MCF 10A (cell line): ENCODE measurements around the gene ANKZF1. TPM values are rescaled to one million over a fixed set of nuclear protein-coding genes. Genes with fewer than 3 reads are reported as not detected.
A peak's percentile ranks its signal among the peaks of the same experiment; 100 is the strongest.

Experiments
- BruUV-seq: library from RNA; stranded (reverse); fragments of 400-500 nt; replicated peaks from 2 replicates; lab custom pipeline; 2021; lab: Mats Ljungman, UMichigan
- CTCF ChIA-PET: fragments of 300-600 bp; sonication (Branson Sonifier 250); formaldehyde crosslinking; extraction: SDS; loops from one replicate; lab custom pipeline; 2021; ENCODE audit warnings: antibody characterized with exemption, inconsistent platforms; lab: Yijun Ruan, JAX
- POLR2A ChIA-PET: fragments of 300-600, 350-650 bp; sonication (Branson Sonifier 250); formaldehyde crosslinking; extraction: SDS; loops from one replicate; lab custom pipeline; 2020; ENCODE audit warnings: antibody characterized with exemption, inconsistent platforms; lab: Yijun Ruan, JAX
- DNase-seq: peaks from one replicate; pipeline ENCODE4 v3.0.0-alpha.2; 2018; ENCODE audit not compliant: unreplicated experiment
- H3K27ac Mint-ChIP-seq: one replicate; pipeline ENCODE4 v1.8.0; 2022; ENCODE audit warnings: mild to moderate bottlenecking, low read depth, mixed read lengths; ENCODE audit not compliant: unreplicated experiment
- H3K27me3 Mint-ChIP-seq: one replicate; pipeline ENCODE4 v1.8.0; 2022; ENCODE audit warnings: mixed read lengths; ENCODE audit not compliant: insufficient read depth, unreplicated experiment
- H3K36me3 Mint-ChIP-seq: one replicate; pipeline ENCODE4 v1.8.0; 2022; ENCODE audit warnings: mild to moderate bottlenecking, moderate library complexity, mixed read lengths; ENCODE audit not compliant: insufficient read depth, unreplicated experiment
- H3K4me1 Mint-ChIP-seq: one replicate; pipeline ENCODE4 v1.8.0; 2022; ENCODE audit warnings: mixed read lengths; ENCODE audit not compliant: insufficient read depth, unreplicated experiment
- H3K4me3 Mint-ChIP-seq: one replicate; pipeline ENCODE4 v1.8.0; 2022; ENCODE audit warnings: mild to moderate bottlenecking, moderate library complexity, mixed read lengths; ENCODE audit not compliant: unreplicated experiment
- H3K9me3 Mint-ChIP-seq: one replicate; pipeline ENCODE4 v1.8.0; 2022; ENCODE audit warnings: mixed read lengths; ENCODE audit not compliant: unreplicated experiment
- intact Hi-C: fragments of 100-400 bp; cut with micrococcal nuclease; formaldehyde crosslinking; loops from 2 replicates; pipeline ENCODE4 v1.14.1; 2022
- total RNA-seq: library from RNA; stranded (reverse); gene quantifications from 2 replicates; pipeline ENCODE4 v1.2.3, GENCODE V29; 2022
- TF ChIP-seq, protein P1 (sequence below): fragments of 200-600 bp; IDR thresholded peaks from one replicate; pipeline ENCODE4 v1.8.0; 2022; ENCODE audit warnings: antibody characterized with exemption, mild to moderate bottlenecking; ENCODE audit not compliant: unreplicated experiment

The ANKZF1 gene
- total RNA-seq, 1 experiment from 2014 or later: 45.6 TPM

DNA sequence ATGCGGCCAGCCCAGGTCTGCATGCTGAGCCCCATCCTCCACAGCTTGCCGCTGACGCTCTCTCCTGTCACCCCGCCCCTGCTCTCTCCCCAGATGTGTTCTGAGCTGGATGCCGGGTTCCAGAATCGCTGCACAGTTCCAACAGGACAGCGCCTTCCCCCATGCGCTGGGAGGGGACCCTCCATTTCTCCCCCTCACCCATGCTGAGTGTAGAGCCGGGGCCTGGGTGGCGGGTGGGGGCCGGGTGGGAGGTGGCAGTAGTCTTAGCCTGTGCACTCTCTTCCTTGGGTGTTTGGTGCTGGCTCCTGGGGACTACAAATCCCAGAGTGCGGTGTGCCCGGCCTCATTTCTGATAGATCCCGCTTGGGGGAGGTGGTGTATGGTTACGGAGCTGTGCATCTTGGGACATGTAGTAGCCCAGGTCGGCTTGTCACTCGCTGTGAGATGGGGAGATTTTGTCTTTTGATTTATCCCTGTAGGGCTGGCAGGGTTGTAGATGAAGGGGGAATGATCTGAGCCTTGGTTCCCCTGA is 56.4 kb downstream of the ANKZF1 start:
- no TSS peak for BruUV-seq
- H3K4me3 Mint-ChIP-seq: peak overlapping the region; percentile 62
- H3K9me3 Mint-ChIP-seq: no peaks in the 10 kb centered on the region
- no peaks in the 10 kb centered on the region for H3K27me3 Mint-ChIP-seq
- ChIA-PET POLR2A (interaction anchor here (0.8 to 11.1 kb wide), 10 partner anchors 9 to 127 kb away, joined by 3 to 170 read pairs (median 12); partner anchors contain the start of genes ABCB6, ANKZF1, ATG9A and CNPPD1), CTCF (interaction anchor here (0.6 to 18.2 kb wide), 7 partner anchors 8 to 389 kb away, joined by 3 to 445 read pairs (median 4); partner anchors contain the start of gene DNAJB2)
- H3K4me1 Mint-ChIP-seq: peaks cover 39% of the 10 kb centered on the region
- peak overlapping the region; percentile 89 for H3K27ac Mint-ChIP-seq
- H3K36me3 Mint-ChIP-seq: peaks cover 35% of the 10 kb centered on the region
- TF ChIP-seq, protein P1, sequence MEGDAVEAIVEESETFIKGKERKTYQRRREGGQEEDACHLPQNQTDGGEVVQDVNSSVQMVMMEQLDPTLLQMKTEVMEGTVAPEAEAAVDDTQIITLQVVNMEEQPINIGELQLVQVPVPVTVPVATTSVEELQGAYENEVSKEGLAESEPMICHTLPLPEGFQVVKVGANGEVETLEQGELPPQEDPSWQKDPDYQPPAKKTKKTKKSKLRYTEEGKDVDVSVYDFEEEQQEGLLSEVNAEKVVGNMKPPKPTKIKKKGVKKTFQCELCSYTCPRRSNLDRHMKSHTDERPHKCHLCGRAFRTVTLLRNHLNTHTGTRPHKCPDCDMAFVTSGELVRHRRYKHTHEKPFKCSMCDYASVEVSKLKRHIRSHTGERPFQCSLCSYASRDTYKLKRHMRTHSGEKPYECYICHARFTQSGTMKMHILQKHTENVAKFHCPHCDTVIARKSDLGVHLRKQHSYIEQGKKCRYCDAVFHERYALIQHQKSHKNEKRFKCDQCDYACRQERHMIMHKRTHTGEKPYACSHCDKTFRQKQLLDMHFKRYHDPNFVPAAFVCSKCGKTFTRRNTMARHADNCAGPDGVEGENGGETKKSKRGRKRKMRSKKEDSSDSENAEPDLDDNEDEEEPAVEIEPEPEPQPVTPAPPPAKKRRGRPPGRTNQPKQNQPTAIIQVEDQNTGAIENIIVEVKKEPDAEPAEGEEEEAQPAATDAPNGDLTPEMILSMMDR: no peak
- DNase-seq: peak; percentile 68
- intact Hi-C loops: no loop called here

Other genes starting within 250 kb of the ANKZF1 start
- not detected in 2 replicates for gene FEV, start 244.6 kb upstream of the ANKZF1 start, total RNA-seq
- gene CRYBA2, start 236.4 kb upstream of the ANKZF1 start, total RNA-seq: not detected in 2 replicates
- gene CFAP65, start 188.3 kb upstream of the ANKZF1 start, total RNA-seq: not detected in 2 replicates
- not detected in 2 replicates for gene IHH, start 168.9 kb upstream of the ANKZF1 start, total RNA-seq
- gene NHEJ1, start 69.0 kb upstream of the ANKZF1 start, total RNA-seq: 7.5 and 11.5 TPM in 2 replicates
- 1.7 and 2.6 TPM in 2 replicates for gene SLC23A3, start 59.8 kb upstream of the ANKZF1 start, total RNA-seq
- 33.9 and 39.1 TPM in 2 replicates for gene CNPPD1, start 52.9 kb upstream of the ANKZF1 start, total RNA-seq
- gene RETREG2, start 51.5 kb upstream of the ANKZF1 start, total RNA-seq: 49.3 and 64.5 TPM in 2 replicates
- 61.0 and 73.1 TPM in 2 replicates for gene ZFAND2B, start 23.0 kb upstream of the ANKZF1 start, total RNA-seq
- gene ABCB6, start 10.8 kb upstream of the ANKZF1 start, total RNA-seq: 13.8 and 18.8 TPM in 2 replicates
- 52.1 and 60.8 TPM in 2 replicates for gene ATG9A, start 170 bp upstream of the ANKZF1 start, total RNA-seq
- 4.9 and 7.5 TPM in 2 replicates for gene GLB1L, start 15.6 kb downstream of the ANKZF1 start, total RNA-seq
- gene STK16, start 15.7 kb downstream of the ANKZF1 start, total RNA-seq: 33.4 and 42.7 TPM in 2 replicates
- gene TUBA4B, start 23.4 kb downstream of the ANKZF1 start, total RNA-seq: not detected in 2 replicates
- 37.2 and 80.5 TPM in 2 replicates for gene TUBA4A, start 24.1 kb downstream of the ANKZF1 start, total RNA-seq
- 58.2 and 59.8 TPM in 2 replicates for gene DNAJB2, start 49.6 kb downstream of the ANKZF1 start, total RNA-seq
- gene PTPRN, start 79.6 kb downstream of the ANKZF1 start, total RNA-seq: not detected in 2 replicates
- not detected in 2 replicates for gene RESP18, start 102.9 kb downstream of the ANKZF1 start, total RNA-seq
- 81.3 and 81.5 TPM in 2 replicates for gene DNPEP, start 158.1 kb downstream of the ANKZF1 start, total RNA-seq
- not detected in 2 replicates for gene DES, start 188.6 kb downstream of the ANKZF1 start, total RNA-seq
- gene SPEG, start 205.0 kb downstream of the ANKZF1 start, total RNA-seq: 23.3 and 25.7 TPM in 2 replicates